Measurements from ENCODE around the gene TIE1. TPM values are rescaled to one million over a fixed set of nuclear protein-coding genes. Genes with fewer than 3 reads are reported as not detected.

TIE1 gene
- total RNA-seq (2014; rRNA removed) = 0.11 and 0.58 TPM in 2 replicates
- 0.01 TPM for polyA plus RNA-seq (2012)

- no peak for DNase-seq (ENCODE audit: low read depth)
Measured at GRCh38 chr1:43300378-43301094, at the start of gene TIE1. TIE1 (plus strand) TSS chr1:43300982; CDS start chr1:43301072, 90 bp downstream.

GRCh38 chr1:43251024-43251423 is 49.8 kb upstream of the TIE1 start:
- DNase-seq (ENCODE audit: low read depth) = no peak

GRCh38 chr1:43252225-43252624 is 48.6 kb upstream of the TIE1 start:
- no peak for DNase-seq (ENCODE audit: low read depth)

- DNase-seq (ENCODE audit: low read depth) = no peak
Measured at GRCh38 chr1:43253173-43253572, 47.6 kb upstream of the TIE1 start.

GRCh38 chr1:43253876-43254275 is 46.9 kb upstream of the TIE1 start:
- DNase-seq (ENCODE audit: low read depth) = no peak

- no peak for DNase-seq (ENCODE audit: low read depth)
Measured at GRCh38 chr1:43255438-43256210, 45.2 kb upstream of the TIE1 start.

- no peak for DNase-seq (ENCODE audit: low read depth)
Measured at GRCh38 chr1:43256675-43257570, 43.9 kb upstream of the TIE1 start.

- no peak for DNase-seq (ENCODE audit: low read depth)
Measured at GRCh38 chr1:43258370-43258769, 42.4 kb upstream of the TIE1 start.

- no peak for DNase-seq (ENCODE audit: low read depth)
Measured at GRCh38 chr1:43265431-43265830, 35.4 kb upstream of the TIE1 start.

GRCh38 chr1:43266881-43267280 is 33.9 kb upstream of the TIE1 start:
- no peak for DNase-seq (ENCODE audit: low read depth)

GRCh38 chr1:43267291-43267805 is 33.4 kb upstream of the TIE1 start:
- peak; percentile 34 for DNase-seq (ENCODE audit: low read depth)

- no peak for DNase-seq (ENCODE audit: low read depth)
Measured at GRCh38 chr1:43267818-43268425, 32.9 kb upstream of the TIE1 start.

- no peak for DNase-seq (ENCODE audit: low read depth)
Measured at GRCh38 chr1:43269627-43270375, 31.0 kb upstream of the TIE1 start, which contains the start of gene TMEM125. TMEM125 (plus strand) TSS chr1:43269983; CDS start chr1:43272723, 2,740 bp downstream.

GRCh38 chr1:43270421-43271095 is 30.2 kb upstream of the TIE1 start:
- no peak for DNase-seq (ENCODE audit: low read depth)

- DNase-seq (ENCODE audit: low read depth) = no peak
Measured at GRCh38 chr1:43271186-43272118, 29.3 kb upstream of the TIE1 start.

GRCh38 chr1:43272161-43272560 is 28.6 kb upstream of the TIE1 start:
- no peak for DNase-seq (ENCODE audit: low read depth)

GRCh38 chr1:43272576-43273571 is 27.9 kb upstream of the TIE1 start:
- no peak for DNase-seq (ENCODE audit: low read depth)
